LNCAP (cell line): Measurements from ENCODE around the gene ITGBL1.

Experiments used
- TF ChIP-seq, protein P1 (sequence below): fragments of 450-650 bp; IDR thresholded peaks from 2 replicates; pipeline ENCODE4 v1.5.1; 2017; ENCODE audit warnings: mild to moderate bottlenecking

Gene ITGBL1

DNA sequence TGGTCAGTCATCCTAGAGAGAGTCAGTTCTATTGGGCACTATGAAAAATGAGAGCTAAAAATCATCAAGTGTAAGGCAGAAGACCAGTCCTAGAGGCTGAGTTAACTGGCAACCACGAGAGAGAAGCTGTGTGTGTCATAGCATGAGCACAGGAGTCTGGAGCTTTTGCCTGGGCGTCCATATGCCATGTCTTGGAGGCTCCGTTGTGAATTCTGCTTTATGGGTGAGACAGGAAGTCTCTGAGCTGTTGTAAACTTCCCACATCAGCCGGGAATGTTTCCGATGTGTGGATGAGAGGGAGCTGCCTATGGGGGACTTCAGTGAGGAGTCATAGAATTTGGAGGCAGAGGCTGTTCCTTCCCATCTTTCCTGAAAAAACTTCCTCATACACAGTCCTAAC is 120.0 kb downstream of the ITGBL1 start:
- TF ChIP-seq, protein P1, sequence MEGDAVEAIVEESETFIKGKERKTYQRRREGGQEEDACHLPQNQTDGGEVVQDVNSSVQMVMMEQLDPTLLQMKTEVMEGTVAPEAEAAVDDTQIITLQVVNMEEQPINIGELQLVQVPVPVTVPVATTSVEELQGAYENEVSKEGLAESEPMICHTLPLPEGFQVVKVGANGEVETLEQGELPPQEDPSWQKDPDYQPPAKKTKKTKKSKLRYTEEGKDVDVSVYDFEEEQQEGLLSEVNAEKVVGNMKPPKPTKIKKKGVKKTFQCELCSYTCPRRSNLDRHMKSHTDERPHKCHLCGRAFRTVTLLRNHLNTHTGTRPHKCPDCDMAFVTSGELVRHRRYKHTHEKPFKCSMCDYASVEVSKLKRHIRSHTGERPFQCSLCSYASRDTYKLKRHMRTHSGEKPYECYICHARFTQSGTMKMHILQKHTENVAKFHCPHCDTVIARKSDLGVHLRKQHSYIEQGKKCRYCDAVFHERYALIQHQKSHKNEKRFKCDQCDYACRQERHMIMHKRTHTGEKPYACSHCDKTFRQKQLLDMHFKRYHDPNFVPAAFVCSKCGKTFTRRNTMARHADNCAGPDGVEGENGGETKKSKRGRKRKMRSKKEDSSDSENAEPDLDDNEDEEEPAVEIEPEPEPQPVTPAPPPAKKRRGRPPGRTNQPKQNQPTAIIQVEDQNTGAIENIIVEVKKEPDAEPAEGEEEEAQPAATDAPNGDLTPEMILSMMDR: no peak

DNA sequence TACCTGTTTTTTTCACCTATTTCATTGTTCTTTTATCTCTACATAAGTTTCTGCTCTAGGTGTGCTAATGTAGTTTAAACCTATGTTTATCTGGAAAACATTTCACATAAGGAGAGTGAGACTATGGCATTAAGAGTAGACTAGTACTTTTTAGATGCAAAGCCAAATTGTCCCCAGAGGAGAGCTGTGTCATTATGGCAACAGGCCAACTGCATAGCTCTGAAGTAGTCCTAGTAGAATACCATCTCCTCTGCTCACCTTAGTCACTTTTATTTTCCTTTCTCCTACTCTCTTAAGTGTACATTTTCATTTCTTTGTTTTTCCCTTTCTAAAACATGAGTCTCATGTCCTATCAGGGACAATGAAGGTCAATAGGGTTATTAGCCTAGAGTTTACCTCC is 123.1 kb downstream of the ITGBL1 start:
- TF ChIP-seq, protein P1: no peak

DNA sequence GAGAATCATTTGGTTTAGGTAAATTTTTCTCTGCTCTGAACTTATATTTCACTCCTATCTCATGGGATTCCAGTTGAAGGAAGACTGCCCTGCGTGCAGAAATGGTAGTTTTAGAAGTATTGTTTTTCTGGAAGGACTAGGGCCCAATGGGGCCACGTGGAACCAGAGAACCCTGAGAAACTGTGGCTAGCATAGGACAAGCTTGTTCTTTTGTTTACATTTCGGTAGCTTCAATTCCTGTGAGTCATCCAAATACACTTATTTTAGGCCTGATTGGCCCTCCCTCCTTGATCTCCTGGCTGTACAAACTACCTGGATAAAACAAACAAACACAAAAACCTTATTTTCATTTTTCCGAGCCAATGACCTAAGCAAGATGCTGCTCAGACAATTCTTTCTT is 124.0 kb downstream of the ITGBL1 start:
- TF ChIP-seq, protein P1: no peak

DNA sequence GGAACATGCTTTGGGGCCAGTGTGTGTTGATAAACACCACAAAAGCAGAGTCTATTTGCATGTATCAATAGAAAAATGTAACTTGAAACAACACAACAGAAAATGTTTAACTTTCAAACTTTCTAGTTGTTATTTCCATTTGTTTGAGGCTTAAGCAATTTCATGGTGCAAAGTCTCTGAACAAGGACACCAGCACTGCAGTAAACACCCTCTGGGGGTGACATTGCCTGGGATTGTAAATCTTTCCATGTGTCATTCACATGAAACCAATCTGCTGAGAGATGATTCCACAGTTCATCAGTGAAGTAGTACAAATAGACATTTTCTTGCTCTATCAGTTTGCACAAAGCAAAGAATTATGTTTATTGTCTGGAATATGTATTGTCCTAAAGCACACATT is 124.5 kb downstream of the ITGBL1 start:
- TF ChIP-seq, protein P1: no peak

DNA sequence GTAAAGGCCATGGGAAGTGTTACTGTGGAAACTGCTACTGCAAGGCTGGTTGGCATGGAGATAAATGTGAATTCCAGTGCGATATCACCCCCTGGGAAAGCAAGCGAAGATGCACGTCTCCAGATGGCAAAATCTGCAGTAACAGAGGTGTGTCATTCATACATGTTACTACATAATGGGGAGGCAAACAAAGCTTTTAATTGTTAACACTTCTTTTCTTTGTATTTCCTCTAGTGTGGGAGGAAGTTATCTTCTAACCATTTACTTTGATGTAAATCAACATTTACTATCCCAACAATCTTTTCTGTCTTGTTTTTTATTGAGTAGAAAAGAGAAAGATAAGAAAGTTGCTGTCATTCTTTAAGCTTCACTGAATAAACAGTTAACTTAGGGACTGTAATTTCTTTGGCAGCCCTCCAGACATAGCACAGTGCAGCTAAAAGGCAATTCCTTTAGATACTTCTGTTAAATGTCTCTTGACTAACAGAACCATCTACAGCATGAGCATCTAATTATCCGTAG is 126.9 kb downstream of the ITGBL1 start:
- TF ChIP-seq, protein P1: no peak

DNA sequence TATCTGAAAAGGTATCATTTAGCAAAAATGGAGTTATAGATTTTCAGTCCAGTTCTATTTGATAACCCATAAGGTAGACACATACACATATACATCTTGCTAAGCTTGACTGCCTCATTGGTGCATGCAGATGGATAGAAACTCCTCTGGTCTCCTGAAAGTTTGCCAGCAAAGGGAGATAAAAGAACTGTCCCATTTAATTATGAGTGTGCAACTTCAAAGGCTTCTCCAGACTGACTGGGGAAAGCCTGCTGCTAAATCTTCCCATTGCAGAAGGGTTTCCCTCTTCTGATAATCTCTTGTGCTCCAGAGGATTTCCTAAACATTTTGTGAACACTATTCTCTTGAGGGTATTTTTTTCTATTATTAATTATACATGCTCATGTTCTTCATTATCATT is 131.9 kb downstream of the ITGBL1 start:
- TF ChIP-seq, protein P1: no peak

DNA sequence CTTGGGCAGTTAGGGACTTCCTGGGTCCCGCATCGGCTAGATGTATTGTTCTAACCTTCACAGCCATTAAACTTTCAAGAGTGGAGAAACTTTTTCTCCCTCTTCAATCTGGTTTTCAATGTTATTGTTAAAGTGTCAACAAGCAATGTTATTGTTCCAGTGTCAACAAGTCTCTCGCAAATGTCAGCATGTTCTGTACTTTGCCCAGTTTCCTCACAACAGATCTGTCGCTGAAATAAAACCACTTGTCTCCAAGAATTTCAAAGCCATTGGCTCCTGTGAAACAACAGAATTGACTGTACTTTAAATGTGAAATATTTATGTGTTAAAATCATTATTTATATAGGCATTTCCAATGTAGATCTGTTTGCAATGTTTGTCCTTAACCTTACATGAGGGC is 138.0 kb downstream of the ITGBL1 start:
- TF ChIP-seq, protein P1: no peak

DNA sequence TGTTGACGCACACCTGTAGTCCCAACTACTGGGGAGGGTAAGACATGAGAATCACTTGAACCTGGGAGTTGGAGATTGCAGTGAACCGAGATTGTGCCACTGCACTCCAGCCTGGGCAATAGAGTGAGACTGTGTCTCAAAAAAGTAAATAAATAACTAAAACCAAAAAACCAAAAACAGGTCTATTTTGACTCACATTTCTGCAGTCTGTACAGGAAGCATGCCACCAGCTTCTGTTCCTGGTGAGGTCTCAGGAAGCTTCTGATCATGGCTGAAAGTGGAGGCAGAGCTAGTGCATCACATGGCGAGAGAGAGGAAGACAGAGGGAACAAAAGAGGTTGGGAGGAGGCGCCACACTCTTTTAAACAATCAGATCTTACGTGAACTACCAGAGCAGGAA is 142.5 kb downstream of the ITGBL1 start:
- TF ChIP-seq, protein P1: no peak
